IPS-18c (cell line): ENCODE data around the gene CCDC194.

ENCODE experiments used
- H3K4me3 ChIP-seq: 2 replicates; pipeline ENCODE4 v1.7.0; 2013; ENCODE audit warnings: low read depth, mild to moderate bottlenecking, low read length, moderate library complexity; ENCODE audit not compliant: insufficient read depth
- H3K9me3 ChIP-seq: one replicate; pipeline ENCODE4 v1.6.1; 2013; ENCODE audit warnings: mild to moderate bottlenecking, low read length, moderate library complexity; ENCODE audit not compliant: control insufficient read depth, insufficient read depth

Gene CCDC194

GRCh38 chr19:17352608-17353280 is 41.3 kb downstream of the CCDC194 start:
- Histone ChIP-seq H3K9me3 (no peaks in the 10 kb centered on the region), H3K4me3 (no peak overlapping the region)

- H3K9me3 ChIP-seq: no peaks in the 10 kb centered on the region
- H3K4me3 ChIP-seq: no peak overlapping the region
Observed at GRCh38 chr19:17351815-17352435, 42.1 kb downstream of the CCDC194 start.

GRCh38 chr19:17348700-17349099 is 45.3 kb downstream of the CCDC194 start:
- no peak overlapping the region for H3K4me3 ChIP-seq
- no peaks in the 10 kb centered on the region for H3K9me3 ChIP-seq

- H3K4me3 ChIP-seq: no peak overlapping the region
- H3K9me3 ChIP-seq: no peaks in the 10 kb centered on the region
Observed at GRCh38 chr19:17347877-17348276, 46.1 kb downstream of the CCDC194 start.

GRCh38 chr19:17347361-17347760 is 46.6 kb downstream of the CCDC194 start:
- no peak overlapping the region for H3K4me3 ChIP-seq
- no peaks in the 10 kb centered on the region for H3K9me3 ChIP-seq

- Histone ChIP-seq H3K9me3 (no peaks in the 10 kb centered on the region), H3K4me3 (no peak overlapping the region)
Observed at GRCh38 chr19:17346109-17346671, 47.8 kb downstream of the CCDC194 start.

GRCh38 chr19:17341845-17342244 is 52.2 kb downstream of the CCDC194 start:
- no peaks in the 10 kb centered on the region for H3K9me3 ChIP-seq

GRCh38 chr19:17341386-17341785 is 52.6 kb downstream of the CCDC194 start:
- no peak overlapping the region for H3K4me3 ChIP-seq
- H3K9me3 ChIP-seq: no peaks in the 10 kb centered on the region

More at GRCh38 chr19:17341845-17342244, 52.2 kb downstream of the CCDC194 start:
- no peak overlapping the region for H3K4me3 ChIP-seq

- H3K4me3 ChIP-seq: no peak overlapping the region; the same call in 1 of the 2 replicates
- no peaks in the 10 kb centered on the region for H3K9me3 ChIP-seq
Observed at GRCh38 chr19:17340871-17341357, 53.1 kb downstream of the CCDC194 start.
